ENCODE results near the gene POLDIP2.
A peak's percentile ranks its signal among the peaks of the same experiment; 100 is the strongest.

POLDIP2 gene

DNA sequence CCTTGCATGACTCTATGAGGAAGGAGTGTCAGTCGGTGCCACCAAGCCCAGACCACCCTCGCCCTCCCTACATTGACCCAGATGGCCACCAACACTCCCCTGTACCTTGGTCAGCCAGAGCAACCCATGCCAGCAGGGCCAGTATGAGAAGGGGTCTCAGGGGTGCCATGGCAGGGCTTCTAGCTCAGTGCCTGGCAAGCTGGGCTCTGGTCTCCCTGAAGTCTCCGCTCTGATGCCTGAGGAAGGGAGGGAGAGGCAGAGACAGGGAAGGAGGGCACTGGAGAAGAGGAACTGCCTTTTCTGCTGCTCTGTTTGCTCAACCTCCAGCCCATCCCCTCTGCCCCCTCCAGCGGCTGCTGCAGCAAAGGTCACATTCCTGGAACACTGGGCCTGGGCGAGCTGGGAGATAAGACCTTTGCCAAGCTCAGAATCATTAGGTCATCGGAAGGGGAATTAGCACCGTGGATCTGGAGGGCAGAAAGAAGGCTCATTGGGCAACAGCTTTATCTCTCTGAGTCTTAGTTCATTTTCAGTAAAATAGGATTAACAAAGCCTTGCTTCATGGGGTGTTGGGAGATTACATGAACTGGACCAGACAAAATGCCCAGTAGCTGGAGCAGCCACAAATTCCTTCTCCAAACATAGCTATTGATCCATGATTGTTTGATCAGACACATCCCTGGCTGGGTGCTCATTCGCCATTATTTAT lies 12.9 kb upstream of the POLDIP2 start, which contains the start of gene VTN:
Gene VTN (minus strand): TSS at position 273 of the 709 bp plus-strand sequence. CDS start 104 bp downstream, at position 169.
- Histone ChIP-seq H3K4me1 (ENCODE audit: control insufficient read depth, insufficient read depth, low read length) (peaks cover 10% of the 10 kb centered on the region), H3K27me3 (ENCODE audit: control insufficient read depth, insufficient read depth, low read length) (peaks cover 30% of the 10 kb centered on the region), H3K36me3 (ENCODE audit: control insufficient read depth, insufficient read depth, low read length) (no peaks in the 10 kb centered on the region), H3K9ac (ENCODE audit: low read depth, low read length) (no peak within 1 kb of the TSS), H3K9me3 (ENCODE audit: control insufficient read depth, insufficient read depth, low read length) (no peaks in the 10 kb centered on the region), H3K4me3 (ENCODE audit: low read depth, low read length) (peak within 1 kb of the TSS; percentile 39)

DNA sequence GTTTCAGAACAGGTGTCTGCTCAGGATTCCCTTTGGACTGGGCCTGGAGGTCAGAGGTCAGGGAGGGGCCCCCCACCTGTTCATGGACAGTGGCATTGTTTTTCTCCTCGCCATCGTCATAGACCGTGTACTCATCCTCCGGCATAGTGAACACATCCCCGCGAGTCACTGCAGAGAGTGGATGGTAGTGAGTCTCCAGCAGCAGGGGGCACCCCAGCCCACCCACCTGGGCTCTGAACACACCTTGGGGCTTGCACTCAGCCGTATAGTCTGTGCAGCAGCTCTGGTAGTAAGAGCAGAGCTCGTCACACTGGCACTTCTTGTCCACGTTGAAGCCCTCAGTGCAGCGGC lies 12.3 kb upstream of the POLDIP2 start:
- Histone ChIP-seq H3K9me3 (ENCODE audit: control insufficient read depth, insufficient read depth, low read length) (no peaks in the 10 kb centered on the region), H3K27me3 (ENCODE audit: control insufficient read depth, insufficient read depth, low read length) (peaks cover 25% of the 10 kb centered on the region), H3K4me1 (ENCODE audit: control insufficient read depth, insufficient read depth, low read length) (peaks cover 10% of the 10 kb centered on the region), H3K9ac (ENCODE audit: low read depth, low read length) (no peak overlapping the region), H3K36me3 (ENCODE audit: control insufficient read depth, insufficient read depth, low read length) (no peaks in the 10 kb centered on the region), H3K4me3 (ENCODE audit: low read depth, low read length) (no peak overlapping the region)

DNA sequence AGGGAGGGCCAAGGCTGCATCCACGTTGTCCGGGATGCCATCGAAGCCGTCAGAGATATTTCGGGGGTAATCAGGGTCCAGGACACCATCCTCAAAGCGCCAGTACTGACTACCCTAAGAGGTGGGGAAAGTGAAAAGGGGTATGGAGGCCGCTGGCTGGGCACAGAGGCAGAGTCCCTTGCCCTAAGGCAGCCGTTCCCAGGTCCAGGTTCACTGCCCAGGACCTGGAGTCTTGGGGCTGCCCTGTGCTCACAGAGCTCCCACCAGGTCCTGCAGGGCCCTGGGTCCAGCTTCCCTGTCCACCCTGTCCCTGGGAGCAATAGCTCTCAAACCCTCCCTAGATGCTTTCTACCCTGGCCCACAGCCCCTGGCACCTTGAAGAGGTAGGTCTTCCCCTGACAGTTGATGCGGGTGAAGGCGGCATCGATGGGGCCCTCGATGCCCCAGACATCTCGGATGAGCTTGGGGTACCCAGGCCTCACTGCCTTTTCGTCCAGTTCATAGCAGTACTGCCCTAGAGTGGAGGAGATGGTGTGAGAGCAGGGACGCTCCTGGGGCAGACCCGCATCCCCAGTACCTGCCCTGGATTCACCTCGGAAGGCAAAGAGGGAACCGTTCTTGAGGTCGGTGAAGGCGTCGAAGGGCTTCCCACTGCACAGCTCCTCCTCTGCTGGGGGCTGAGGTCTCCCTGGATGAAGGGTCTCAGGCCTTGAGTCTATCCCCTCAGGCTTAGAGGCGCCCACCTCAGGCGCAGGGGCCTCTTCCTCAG lies 11.8 kb upstream of the POLDIP2 start:
- peaks cover 10% of the 10 kb centered on the region for H3K4me1 ChIP-seq (ENCODE audit: control insufficient read depth, insufficient read depth, low read length)
- no peaks in the 10 kb centered on the region for H3K9me3 ChIP-seq (ENCODE audit: control insufficient read depth, insufficient read depth, low read length)
- peaks cover 19% of the 10 kb centered on the region for H3K27me3 ChIP-seq (ENCODE audit: control insufficient read depth, insufficient read depth, low read length)
- H3K4me3 ChIP-seq (ENCODE audit: low read depth, low read length) = no peak overlapping the region
- H3K36me3 ChIP-seq (ENCODE audit: control insufficient read depth, insufficient read depth, low read length) = no peaks in the 10 kb centered on the region
- H3K9ac ChIP-seq (ENCODE audit: low read depth, low read length) = no peak overlapping the region

DNA sequence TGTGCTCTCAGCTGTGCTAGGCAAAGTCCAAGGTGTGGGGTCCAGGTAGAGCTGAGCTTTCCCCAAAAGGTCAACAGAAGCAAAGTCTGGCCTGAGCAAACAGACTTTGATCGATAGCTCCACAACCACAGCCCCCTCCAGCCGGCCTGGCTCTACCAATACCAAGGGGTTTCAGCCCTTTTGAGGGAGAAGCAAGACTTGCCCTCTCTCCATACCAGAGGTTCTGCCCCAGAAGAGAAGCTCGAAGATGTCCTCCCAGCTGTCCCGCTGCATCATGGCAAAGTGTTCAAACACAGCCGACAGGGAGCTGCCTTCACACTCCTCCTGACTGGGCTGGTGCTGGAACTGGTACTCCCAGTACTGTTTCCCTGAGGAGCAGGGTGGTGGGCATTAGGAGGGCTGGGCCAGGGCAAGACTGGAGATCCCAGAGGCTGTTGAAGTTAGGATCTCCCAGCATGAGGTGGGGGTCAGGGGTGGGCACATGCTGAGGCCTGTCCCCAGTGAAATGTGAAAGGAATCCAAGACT lies 11.0 kb upstream of the POLDIP2 start:
- Histone ChIP-seq H3K9ac (ENCODE audit: low read depth, low read length) (no peak overlapping the region), H3K36me3 (ENCODE audit: control insufficient read depth, insufficient read depth, low read length) (peaks cover 3% of the 10 kb centered on the region), H3K27me3 (ENCODE audit: control insufficient read depth, insufficient read depth, low read length) (peaks cover 15% of the 10 kb centered on the region), H3K4me1 (ENCODE audit: control insufficient read depth, insufficient read depth, low read length) (peaks cover 10% of the 10 kb centered on the region), H3K4me3 (ENCODE audit: low read depth, low read length) (no peak overlapping the region), H3K9me3 (ENCODE audit: control insufficient read depth, insufficient read depth, low read length) (no peaks in the 10 kb centered on the region)

DNA sequence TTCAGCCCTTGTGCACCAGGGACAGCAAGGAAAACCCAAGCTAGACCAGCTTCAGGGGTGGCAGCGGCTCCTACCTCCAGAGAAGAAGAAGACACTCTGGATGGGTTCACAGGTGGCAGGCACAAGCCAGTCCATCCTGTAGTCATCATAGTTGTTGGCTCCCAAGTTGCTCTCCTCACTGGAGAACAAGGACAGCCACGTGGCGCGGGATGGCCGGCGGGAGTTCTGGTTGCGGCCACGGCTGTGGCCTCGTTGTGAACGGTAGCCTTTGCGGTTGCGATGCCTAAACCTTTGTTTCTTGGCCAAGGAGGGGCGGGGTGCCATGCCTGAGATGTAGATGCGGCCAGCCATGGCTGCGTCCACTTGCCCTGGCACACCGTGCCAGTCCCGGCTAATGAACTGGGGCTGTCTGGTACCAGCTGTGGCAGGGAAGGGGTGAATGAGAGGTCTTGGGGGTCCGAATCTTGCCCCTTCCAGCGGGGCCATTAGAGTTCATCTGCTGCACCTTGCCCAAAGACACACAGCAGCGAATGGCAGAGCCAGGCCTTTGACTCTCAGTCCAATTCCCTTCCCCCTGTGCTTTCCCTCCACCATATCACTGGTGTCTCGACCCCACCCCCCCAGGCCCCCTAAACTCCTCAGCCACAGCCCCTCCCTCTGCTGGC lies 10.4 kb upstream of the POLDIP2 start:
- no peak overlapping the region for H3K4me3 ChIP-seq (ENCODE audit: low read depth, low read length)
- H3K9me3 ChIP-seq (ENCODE audit: control insufficient read depth, insufficient read depth, low read length) = no peaks in the 10 kb centered on the region
- peaks cover 3% of the 10 kb centered on the region for H3K36me3 ChIP-seq (ENCODE audit: control insufficient read depth, insufficient read depth, low read length)
- no peak overlapping the region for H3K9ac ChIP-seq (ENCODE audit: low read depth, low read length)
- H3K4me1 ChIP-seq (ENCODE audit: control insufficient read depth, insufficient read depth, low read length) = peaks cover 10% of the 10 kb centered on the region
- peaks cover 9% of the 10 kb centered on the region for H3K27me3 ChIP-seq (ENCODE audit: control insufficient read depth, insufficient read depth, low read length)

DNA sequence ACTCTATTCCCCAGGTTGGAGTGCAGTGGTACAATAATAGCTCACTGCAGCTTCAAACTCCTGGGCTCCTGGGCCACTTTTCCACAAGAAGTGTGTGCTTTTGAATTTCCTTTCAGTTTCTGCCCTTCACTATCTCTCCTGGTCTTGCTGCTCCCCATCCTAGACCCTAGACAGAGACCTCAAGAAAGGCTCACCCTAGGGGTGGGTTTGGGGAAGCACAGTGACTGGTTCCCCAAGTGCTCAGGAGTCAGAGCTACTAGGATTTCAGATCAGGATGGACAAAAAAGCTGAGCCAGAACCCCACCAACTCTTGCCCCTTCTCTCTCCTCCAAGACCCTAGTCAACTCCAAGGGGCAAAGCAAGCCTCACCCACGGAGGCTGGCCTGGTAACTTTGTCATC lies 9.3 kb upstream of the POLDIP2 start:
- peaks cover under 1% of the 10 kb centered on the region for H3K27me3 ChIP-seq (ENCODE audit: control insufficient read depth, insufficient read depth, low read length)
- peaks cover 10% of the 10 kb centered on the region for H3K4me1 ChIP-seq (ENCODE audit: control insufficient read depth, insufficient read depth, low read length)
- H3K4me3 ChIP-seq (ENCODE audit: low read depth, low read length) = no peak overlapping the region

DNA sequence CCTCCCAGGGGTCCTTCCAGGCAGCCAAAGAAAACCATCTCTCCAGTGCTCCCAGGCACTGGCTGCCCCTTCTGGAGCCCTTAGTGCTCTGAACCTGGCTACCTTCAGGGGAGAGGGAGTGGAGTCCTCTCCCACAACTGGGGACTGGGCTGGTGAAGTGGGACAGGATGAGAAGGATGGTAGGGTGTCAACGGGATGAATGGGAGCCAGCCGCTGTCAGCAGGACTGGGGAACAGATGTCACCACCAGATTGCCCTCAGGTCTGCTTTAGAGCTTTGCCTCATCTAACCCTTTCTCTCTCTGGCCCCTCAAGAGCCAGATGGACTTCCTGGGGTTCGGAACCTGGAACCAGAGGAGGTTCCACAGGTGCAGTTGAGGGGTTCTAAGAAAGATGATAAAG lies 8.2 kb upstream of the POLDIP2 start:
- Histone ChIP-seq H3K9me3 (ENCODE audit: control insufficient read depth, insufficient read depth, low read length) (no peaks in the 10 kb centered on the region), H3K4me1 (ENCODE audit: control insufficient read depth, insufficient read depth, low read length) (peaks cover 4% of the 10 kb centered on the region), H3K4me3 (ENCODE audit: low read depth, low read length) (no peak overlapping the region), H3K36me3 (ENCODE audit: control insufficient read depth, insufficient read depth, low read length) (peaks cover 9% of the 10 kb centered on the region), H3K9ac (ENCODE audit: low read depth, low read length) (no peak overlapping the region), H3K27me3 (ENCODE audit: control insufficient read depth, insufficient read depth, low read length) (no peaks in the 10 kb centered on the region)

More for the DNA sequence above, 9.3 kb upstream of the POLDIP2 start:
- Histone ChIP-seq H3K9me3 (ENCODE audit: control insufficient read depth, insufficient read depth, low read length) (no peaks in the 10 kb centered on the region), H3K36me3 (ENCODE audit: control insufficient read depth, insufficient read depth, low read length) (peaks cover 3% of the 10 kb centered on the region), H3K9ac (ENCODE audit: low read depth, low read length) (no peak overlapping the region)

DNA sequence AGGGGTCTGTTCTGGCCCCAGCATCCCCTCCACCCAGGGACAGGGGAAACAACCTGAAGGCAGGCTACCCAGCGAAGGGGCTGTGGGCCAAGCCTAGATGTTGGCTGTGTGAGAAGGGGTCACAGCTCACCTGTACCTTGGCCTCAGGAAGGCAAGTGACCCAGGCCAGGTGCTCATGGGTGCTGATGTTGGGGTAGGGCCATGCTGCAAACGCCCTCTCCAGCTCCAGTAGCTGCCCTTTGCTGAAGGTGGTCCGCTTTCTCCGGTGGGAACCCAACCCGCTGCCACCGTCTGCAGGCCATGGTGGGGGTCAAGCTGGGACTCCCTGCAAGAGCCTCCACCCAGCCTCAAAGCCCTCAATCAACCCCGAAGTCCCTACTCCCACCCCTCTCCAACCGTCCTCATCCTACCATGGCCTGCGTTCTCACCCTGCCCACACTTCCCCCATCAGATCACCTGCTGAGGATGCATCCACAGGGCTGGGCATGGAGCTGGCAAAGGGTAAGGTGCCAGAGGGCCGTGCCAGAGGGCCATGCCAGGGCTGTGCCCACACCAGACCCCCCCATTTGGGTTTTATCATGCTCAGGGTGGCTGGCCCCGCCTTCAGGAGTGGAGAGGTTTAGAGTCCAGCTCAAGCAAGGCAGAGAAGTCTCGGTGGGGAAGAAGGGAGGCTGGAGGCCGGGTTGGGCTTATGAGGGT lies 7.5 kb upstream of the POLDIP2 start, which contains the start of gene SEBOX:
Gene SEBOX (minus strand): TSS at position 535 of the 699 bp plus-strand sequence. CDS start 48 bp downstream, at position 487.
- peaks cover 9% of the 10 kb centered on the region for H3K36me3 ChIP-seq (ENCODE audit: control insufficient read depth, insufficient read depth, low read length)

DNA sequence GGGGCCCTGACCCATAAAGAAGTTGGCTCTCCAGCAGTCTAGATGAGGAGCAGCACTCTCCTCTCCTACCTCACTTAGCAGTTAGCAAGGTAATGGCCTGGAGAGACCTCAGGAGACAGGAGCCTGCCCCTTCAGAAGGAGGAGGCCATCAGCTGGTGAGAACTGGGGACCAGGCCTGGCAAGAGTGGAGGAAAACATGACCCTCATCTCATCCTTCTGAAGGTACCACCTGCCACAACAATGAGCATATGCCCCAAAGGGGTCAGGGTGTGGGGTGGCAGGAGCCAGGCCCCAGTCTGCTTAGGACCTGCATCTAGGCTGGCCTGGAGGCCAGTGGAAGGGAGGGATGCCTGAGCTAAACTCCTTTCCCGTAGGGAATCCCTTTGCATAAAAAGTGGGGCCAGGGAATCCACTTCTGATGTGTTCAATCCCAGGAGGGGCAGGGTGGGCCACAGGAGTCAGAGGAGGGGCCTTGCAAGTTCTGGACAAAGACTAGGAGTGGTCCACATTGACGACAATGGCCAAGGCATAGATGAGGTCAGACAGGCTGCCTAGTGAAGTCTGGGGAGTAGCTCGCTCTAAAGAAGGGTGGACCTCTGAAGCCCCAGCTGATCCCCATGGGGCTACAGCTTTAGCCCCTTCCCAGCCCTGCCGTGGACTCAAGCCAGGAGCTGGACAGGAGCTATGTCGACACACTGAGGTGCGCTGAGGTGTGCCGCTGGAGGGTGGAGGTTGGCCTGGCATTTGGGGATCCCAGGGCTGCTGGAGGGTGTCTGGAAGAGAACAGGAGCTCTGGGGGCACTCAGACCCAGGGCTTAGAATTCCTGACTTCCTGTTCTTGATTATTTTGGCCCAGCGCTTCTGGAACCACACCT lies 6.7 kb upstream of the POLDIP2 start:
- H3K27me3 ChIP-seq (ENCODE audit: control insufficient read depth, insufficient read depth, low read length) = no peaks in the 10 kb centered on the region
- H3K4me1 ChIP-seq (ENCODE audit: control insufficient read depth, insufficient read depth, low read length) = no peaks in the 10 kb centered on the region
- H3K9ac ChIP-seq (ENCODE audit: low read depth, low read length) = no peak overlapping the region
- peaks cover 9% of the 10 kb centered on the region for H3K36me3 ChIP-seq (ENCODE audit: control insufficient read depth, insufficient read depth, low read length)
- no peak overlapping the region for H3K4me3 ChIP-seq (ENCODE audit: low read depth, low read length)
- H3K9me3 ChIP-seq (ENCODE audit: control insufficient read depth, insufficient read depth, low read length) = no peaks in the 10 kb centered on the region

More for the DNA sequence above, 7.5 kb upstream of the POLDIP2 start, which contains the start of gene SEBOX:
- Histone ChIP-seq H3K9me3 (ENCODE audit: control insufficient read depth, insufficient read depth, low read length) (no peaks in the 10 kb centered on the region), H3K9ac (ENCODE audit: low read depth, low read length) (no peak within 1 kb of the TSS), H3K27me3 (ENCODE audit: control insufficient read depth, insufficient read depth, low read length) (no peaks in the 10 kb centered on the region), H3K4me1 (ENCODE audit: control insufficient read depth, insufficient read depth, low read length) (no peaks in the 10 kb centered on the region), H3K4me3 (ENCODE audit: low read depth, low read length) (no peak within 1 kb of the TSS)

DNA sequence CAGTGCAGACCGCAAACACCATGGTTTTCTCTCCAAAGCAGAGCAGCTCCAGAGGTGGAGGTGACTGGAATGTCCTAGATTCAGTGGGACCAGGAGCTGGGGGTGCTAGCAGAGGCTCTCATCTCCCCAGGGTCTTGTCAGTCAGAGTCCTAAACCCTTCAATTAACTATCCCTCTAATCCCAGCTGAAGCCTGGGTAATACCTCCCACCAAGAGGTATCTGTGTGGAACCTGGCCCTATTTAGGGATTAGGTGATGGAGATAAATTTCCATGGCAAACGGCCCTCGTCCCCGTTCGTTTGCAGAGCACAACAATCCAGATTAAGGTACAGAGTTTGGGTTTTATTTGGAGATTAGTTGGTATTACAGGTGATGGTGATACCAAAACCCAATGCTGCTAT lies 5.9 kb upstream of the POLDIP2 start:
- no peak overlapping the region for H3K4me3 ChIP-seq (ENCODE audit: low read depth, low read length)
- H3K27me3 ChIP-seq (ENCODE audit: control insufficient read depth, insufficient read depth, low read length) = no peaks in the 10 kb centered on the region
- H3K4me1 ChIP-seq (ENCODE audit: control insufficient read depth, insufficient read depth, low read length) = peaks cover 3% of the 10 kb centered on the region
- no peak overlapping the region for H3K9ac ChIP-seq (ENCODE audit: low read depth, low read length)
- no peaks in the 10 kb centered on the region for H3K9me3 ChIP-seq (ENCODE audit: control insufficient read depth, insufficient read depth, low read length)
- H3K36me3 ChIP-seq (ENCODE audit: control insufficient read depth, insufficient read depth, low read length) = peaks cover 9% of the 10 kb centered on the region

All from iPS-15b (cell line).